ENCODE data around the gene RRP12.

GRCh38 chr10:97427571-97428179 lies 26.5 kb upstream of the RRP12 start:
- no peak for TF ChIP-seq EZH2 (IDR thresholded peaks at IDR 0.05)
- TF ChIP-seq, protein P1, sequence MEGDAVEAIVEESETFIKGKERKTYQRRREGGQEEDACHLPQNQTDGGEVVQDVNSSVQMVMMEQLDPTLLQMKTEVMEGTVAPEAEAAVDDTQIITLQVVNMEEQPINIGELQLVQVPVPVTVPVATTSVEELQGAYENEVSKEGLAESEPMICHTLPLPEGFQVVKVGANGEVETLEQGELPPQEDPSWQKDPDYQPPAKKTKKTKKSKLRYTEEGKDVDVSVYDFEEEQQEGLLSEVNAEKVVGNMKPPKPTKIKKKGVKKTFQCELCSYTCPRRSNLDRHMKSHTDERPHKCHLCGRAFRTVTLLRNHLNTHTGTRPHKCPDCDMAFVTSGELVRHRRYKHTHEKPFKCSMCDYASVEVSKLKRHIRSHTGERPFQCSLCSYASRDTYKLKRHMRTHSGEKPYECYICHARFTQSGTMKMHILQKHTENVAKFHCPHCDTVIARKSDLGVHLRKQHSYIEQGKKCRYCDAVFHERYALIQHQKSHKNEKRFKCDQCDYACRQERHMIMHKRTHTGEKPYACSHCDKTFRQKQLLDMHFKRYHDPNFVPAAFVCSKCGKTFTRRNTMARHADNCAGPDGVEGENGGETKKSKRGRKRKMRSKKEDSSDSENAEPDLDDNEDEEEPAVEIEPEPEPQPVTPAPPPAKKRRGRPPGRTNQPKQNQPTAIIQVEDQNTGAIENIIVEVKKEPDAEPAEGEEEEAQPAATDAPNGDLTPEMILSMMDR (IDR thresholded peaks at IDR 0.05): no peak

Data from neural progenitor cell (in vitro differentiated cells).